Brain microvascular endothelial cell (primary cell): ENCODE results near the gene ZNF214.

Experiments
- DNase-seq: peaks from one replicate; pipeline ENCODE4 v3.0.0-alpha.2; 2020
- H3K27ac ChIP-seq: fragments of 250-450 bp; sonication (Bioruptor Pico); 2 replicates; pipeline ENCODE4 v1.5.1; 2020; ENCODE audit warnings: mild to moderate bottlenecking, moderate library complexity
- H3K27me3 ChIP-seq: fragments of 250-450 bp; sonication (Bioruptor Pico); replicated peaks from 2 replicates; pipeline ENCODE4 v1.5.1; 2020; ENCODE audit warnings: mild to moderate bottlenecking
- H3K36me3 ChIP-seq: fragments of 250-450 bp; sonication (Bioruptor Pico); replicated peaks from 2 replicates; pipeline ENCODE4 v1.5.1; 2020; ENCODE audit warnings: mild to moderate bottlenecking
- H3K4me3 ChIP-seq: 2 replicates; pipeline ENCODE4 v1.5.1; 2011; ENCODE audit warnings: low read depth, mild to moderate bottlenecking, control low read depth, low read length, moderate library complexity
- CTCF ChIP-seq: IDR thresholded peaks from 2 replicates; pipeline ENCODE4 v1.5.1; 2011; ENCODE audit warnings: low read depth, mild to moderate bottlenecking, moderate library complexity, low read length, control low read depth, inconsistent platforms; ENCODE audit errors: missing control alignments
- in situ Hi-C: cut with HindIII; loops from 2 replicates; pipeline ENCODE4 v1.10.0; 2017; ENCODE audit warnings: low sequenced_read_pairs, low pct_ligation_motif_present

Gene ZNF214

DNA sequence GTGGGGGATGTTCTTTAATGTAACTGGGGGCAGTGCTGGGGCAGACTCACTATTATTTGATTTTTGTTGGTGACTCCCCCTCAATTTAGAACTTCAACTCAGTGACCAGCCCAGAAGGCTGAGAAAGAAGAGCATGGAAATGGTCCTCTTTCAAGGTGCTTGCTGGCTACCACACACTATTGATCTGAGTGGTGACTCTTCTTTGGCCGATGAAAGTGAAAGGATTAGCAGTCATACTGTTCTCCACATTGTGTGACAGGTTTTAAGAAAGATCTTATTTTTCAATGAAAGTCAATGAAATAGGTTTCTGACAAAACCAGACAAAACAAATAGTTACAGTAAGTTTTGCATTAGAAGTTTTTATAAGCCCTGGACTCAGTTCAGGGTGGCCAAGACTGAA is 30.0 kb upstream of the ZNF214 start:
- H3K27ac ChIP-seq = no peak overlapping the region
- H3K27me3 ChIP-seq = no peaks in the 10 kb centered on the region
- in situ Hi-C loops = no loop called here
- no peak for DNase-seq
- H3K36me3 ChIP-seq = no peaks in the 10 kb centered on the region
- TF ChIP-seq CTCF = no peak
- H3K4me3 ChIP-seq = no peak overlapping the region

DNA sequence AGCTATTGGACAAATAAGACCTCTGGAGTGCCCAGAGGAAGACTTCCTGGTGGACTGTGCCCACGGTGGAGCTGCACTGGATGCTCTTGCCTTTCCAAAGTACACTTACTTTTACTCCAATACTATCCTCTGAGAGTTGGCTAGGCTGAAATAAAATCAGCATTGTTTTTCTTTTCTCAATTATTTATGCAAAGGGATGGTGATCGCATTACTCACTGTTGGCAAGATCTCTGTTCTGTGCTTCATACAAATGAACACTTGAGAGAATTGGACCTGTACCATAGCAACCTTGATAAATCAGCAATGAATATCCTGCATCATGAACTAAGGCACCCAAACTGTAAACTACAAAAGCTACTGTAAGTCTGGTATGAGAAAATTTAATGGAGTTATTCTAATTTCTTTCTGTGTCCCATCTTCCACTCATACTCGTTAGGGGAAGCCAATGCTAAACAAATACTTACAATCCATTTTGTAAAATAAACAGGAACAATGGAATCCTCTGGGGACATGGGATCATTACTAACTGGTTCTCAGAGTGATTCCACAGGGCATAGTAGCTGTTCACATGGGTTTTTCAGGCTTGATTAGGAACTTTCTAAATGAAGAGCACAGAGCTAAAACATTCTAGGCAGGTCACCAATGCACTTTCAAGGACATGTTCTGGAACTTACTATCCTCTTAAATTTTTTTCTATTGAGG is 26.5 kb upstream of the ZNF214 start:
- no peak for TF ChIP-seq CTCF
- Histone ChIP-seq H3K36me3 (no peaks in the 10 kb centered on the region), H3K4me3 (no peak overlapping the region), H3K27ac (no peak overlapping the region), H3K27me3 (no peaks in the 10 kb centered on the region)
- peak; percentile 41 for DNase-seq
- in situ Hi-C loops = no loop called here

GRCh38 chr11:7034019-7034418 is 13.9 kb upstream of the ZNF214 start:
- H3K4me3 ChIP-seq = no peak overlapping the region
- H3K27ac ChIP-seq = no peak overlapping the region
- no peak for DNase-seq
- no peak for TF ChIP-seq CTCF
- in situ Hi-C loops = no loop called here
- H3K27me3 ChIP-seq = no peaks in the 10 kb centered on the region
- no peaks in the 10 kb centered on the region for H3K36me3 ChIP-seq

- no peak for DNase-seq
- Histone ChIP-seq H3K4me3 (no peak overlapping the region), H3K27me3 (no peaks in the 10 kb centered on the region), H3K36me3 (no peaks in the 10 kb centered on the region), H3K27ac (no peak overlapping the region)
- no peak for TF ChIP-seq CTCF
- in situ Hi-C loops = no loop called here
Measured at GRCh38 chr11:7032692-7033091, 12.5 kb upstream of the ZNF214 start.

DNA sequence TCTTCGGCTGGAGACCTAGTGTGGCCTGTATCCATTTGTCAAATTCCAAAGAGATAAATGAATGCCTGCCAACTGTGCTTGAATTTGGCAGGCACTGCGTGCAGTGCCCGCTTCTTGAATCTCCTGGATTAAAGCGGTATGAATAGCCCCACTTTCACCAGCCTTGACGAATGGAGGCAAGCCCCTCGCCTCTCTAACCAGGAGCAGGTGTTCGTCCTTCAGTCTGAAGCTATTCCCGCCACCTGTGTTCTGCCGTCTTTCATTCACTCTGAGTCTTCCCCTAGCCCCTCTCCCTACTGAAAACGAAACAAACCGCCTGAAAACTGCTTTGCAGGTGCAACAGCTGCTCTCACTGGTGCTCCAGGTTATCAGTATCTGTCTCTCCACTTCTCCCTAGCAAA is 11.3 kb upstream of the ZNF214 start:
- TF ChIP-seq CTCF = no peak
- Histone ChIP-seq H3K4me3 (no peak overlapping the region), H3K27ac (no peak overlapping the region), H3K36me3 (no peaks in the 10 kb centered on the region), H3K27me3 (no peaks in the 10 kb centered on the region)
- in situ Hi-C loops = no loop called here
- DNase-seq = no peak

DNA sequence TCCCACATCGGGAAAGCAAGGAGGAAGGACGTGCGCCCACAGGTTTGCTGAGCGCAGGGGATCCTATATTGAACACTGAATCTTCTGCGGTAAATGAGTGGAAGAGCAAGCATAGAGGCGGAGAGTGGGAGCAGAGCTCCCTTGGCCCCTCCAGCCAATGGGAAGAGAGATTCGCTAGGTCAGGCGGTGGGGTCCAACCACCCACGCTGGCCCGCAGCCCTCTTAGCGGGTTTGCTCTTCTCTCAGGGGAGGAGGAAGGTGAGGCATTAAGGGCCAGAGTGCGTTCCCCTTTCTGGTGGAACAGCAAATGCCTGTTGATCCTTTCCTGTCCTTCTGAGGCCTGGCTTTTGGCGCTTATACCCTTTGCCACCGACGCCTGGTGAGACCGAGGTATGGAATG is 10.7 kb upstream of the ZNF214 start:
- DNase-seq = no peak
- H3K27me3 ChIP-seq = no peaks in the 10 kb centered on the region
- in situ Hi-C loops = no loop called here

More for the DNA sequence above, 10.7 kb upstream of the ZNF214 start:
- H3K27ac ChIP-seq = no peak overlapping the region
- H3K36me3 ChIP-seq = no peaks in the 10 kb centered on the region
- no peak for TF ChIP-seq CTCF
- H3K4me3 ChIP-seq = no peak overlapping the region
